Duodenal mucosa (tissue), 2 donors: ENCODE data around the gene GFOD1.
"Not testable (repeated sequence)": the region's sequence is repeated elsewhere in the genome, so short reads cannot be mapped to it uniquely, and the experiment has no call there.

Experiments
- H3K27ac ChIP-seq: one replicate; pipeline ENCODE4 v1.7.0; 2013; ENCODE audit warnings: low read depth, low read length
- H3K27me3 ChIP-seq, 2 donors: one replicate each; pipeline ENCODE4 v1.7.0; 2013; ENCODE audit warnings: low read length in 2 of 2, control low read depth in 1 of 2; ENCODE audit not compliant: insufficient read depth in 2 of 2, control insufficient read depth in 1 of 2
- H3K36me3 ChIP-seq, 2 donors: one replicate each; pipeline ENCODE4 v1.7.0; 2013; ENCODE audit warnings: low read length in 2 of 2, control low read depth in 1 of 2; ENCODE audit not compliant: insufficient read depth in 2 of 2, control insufficient read depth in 1 of 2
- H3K4me1 ChIP-seq, 2 donors: one replicate each; pipeline ENCODE4 v1.7.0; 2013; ENCODE audit warnings: low read length in 2 of 2, control low read depth in 1 of 2; ENCODE audit not compliant: insufficient read depth in 2 of 2, control insufficient read depth in 1 of 2
- H3K4me3 ChIP-seq, 2 donors: one replicate each; pipeline ENCODE4 v1.7.0; 2013; ENCODE audit warnings: low read length in 2 of 2, low read depth in 1 of 2
- H3K9ac ChIP-seq, 2 donors: one replicate each; pipeline ENCODE4 v1.7.0; 2013; ENCODE audit warnings: low read length in 2 of 2, low read depth in 1 of 2
- H3K9me3 ChIP-seq, 2 donors: one replicate each; pipeline ENCODE4 v1.7.0; 2013; ENCODE audit warnings: low read length in 2 of 2, control low read depth in 1 of 2; ENCODE audit not compliant: control insufficient read depth in 1 of 2

Gene GFOD1

GRCh38 chr6:13466304-13467215 is 20.8 kb downstream of the GFOD1 start:
- Histone ChIP-seq H3K27me3 (no peaks in the 10 kb centered on the region), H3K27ac (no peak overlapping the region), H3K4me1 (peaks cover 1 to 3% of the 10 kb centered on the region in 2 donors), H3K36me3 (no peaks in the 10 kb centered on the region), H3K9ac (no peak overlapping the region), H3K9me3 (no peaks in the 10 kb centered on the region), H3K4me3 (no peak overlapping the region)

- no peaks in the 10 kb centered on the region for H3K9me3 ChIP-seq
- peaks cover 3 to 6% of the 10 kb centered on the region in 2 donors for H3K4me1 ChIP-seq
- no peaks in the 10 kb centered on the region for H3K36me3 ChIP-seq
- H3K9ac ChIP-seq: no peak overlapping the region
- no peaks in the 10 kb centered on the region for H3K27me3 ChIP-seq
- H3K4me3 ChIP-seq: no peak overlapping the region
- H3K27ac ChIP-seq: no peak overlapping the region
Observed at GRCh38 chr6:13465734-13466133, 21.7 kb downstream of the GFOD1 start.

- Histone ChIP-seq H3K4me3 (no peak overlapping the region), H3K27me3 (no peaks in the 10 kb centered on the region), H3K9me3 (no peaks in the 10 kb centered on the region), H3K27ac (no peak overlapping the region), H3K36me3 (no peaks in the 10 kb centered on the region), H3K9ac (no peak overlapping the region), H3K4me1 (peaks cover 3 to 6% of the 10 kb centered on the region in 2 donors)
Observed at GRCh38 chr6:13463941-13464340, 23.5 kb downstream of the GFOD1 start.

GRCh38 chr6:13463328-13463717 is 24.1 kb downstream of the GFOD1 start:
- no peak overlapping the region for H3K27ac ChIP-seq
- no peak overlapping the region for H3K4me3 ChIP-seq
- H3K9me3 ChIP-seq: no peaks in the 10 kb centered on the region
- no peak overlapping the region for H3K9ac ChIP-seq
- peaks cover 3 to 6% of the 10 kb centered on the region in 2 donors for H3K4me1 ChIP-seq
- H3K36me3 ChIP-seq: no peaks in the 10 kb centered on the region
- no peaks in the 10 kb centered on the region for H3K27me3 ChIP-seq

- Histone ChIP-seq H3K36me3 (no peaks in the 10 kb centered on the region), H3K27ac (no peak overlapping the region), H3K4me1 (peaks cover 3 to 6% of the 10 kb centered on the region in 2 donors), H3K4me3 (no peak overlapping the region), H3K9me3 (no peaks in the 10 kb centered on the region), H3K27me3 (no peaks in the 10 kb centered on the region), H3K9ac (no peak overlapping the region)
Observed at GRCh38 chr6:13462458-13463327, 24.7 kb downstream of the GFOD1 start.

- H3K4me3 ChIP-seq: no peak overlapping the region
- no peaks in the 10 kb centered on the region for H3K36me3 ChIP-seq
- no peaks in the 10 kb centered on the region for H3K9me3 ChIP-seq
- peaks cover 3 to 6% of the 10 kb centered on the region in 2 donors for H3K4me1 ChIP-seq
- H3K27me3 ChIP-seq: no peaks in the 10 kb centered on the region
- H3K9ac ChIP-seq: no peak overlapping the region
- no peak overlapping the region for H3K27ac ChIP-seq
Observed at GRCh38 chr6:13461805-13462204, 25.6 kb downstream of the GFOD1 start.

GRCh38 chr6:13461307-13461706 is 26.1 kb downstream of the GFOD1 start:
- no peak overlapping the region for H3K4me3 ChIP-seq
- H3K36me3 ChIP-seq: no peaks in the 10 kb centered on the region
- no peaks in the 10 kb centered on the region for H3K9me3 ChIP-seq
- H3K27ac ChIP-seq: no peak overlapping the region
- peaks cover 0 to 6% of the 10 kb centered on the region in 2 donors for H3K4me1 ChIP-seq
- H3K27me3 ChIP-seq: no peaks in the 10 kb centered on the region
- no peak overlapping the region for H3K9ac ChIP-seq

GRCh38 chr6:13460289-13460688 is 27.1 kb downstream of the GFOD1 start:
- not testable (repeated sequence) for H3K4me3 ChIP-seq, H3K36me3 ChIP-seq, H3K4me1 ChIP-seq, H3K27me3 ChIP-seq, H3K27ac ChIP-seq, H3K9ac ChIP-seq, H3K9me3 ChIP-seq

GRCh38 chr6:13457577-13457976 is 29.8 kb downstream of the GFOD1 start:
- H3K27ac ChIP-seq: no peak overlapping the region
- H3K9me3 ChIP-seq: no peaks in the 10 kb centered on the region
- no peaks in the 10 kb centered on the region for H3K36me3 ChIP-seq
- H3K9ac ChIP-seq: no peak overlapping the region
- H3K4me1 ChIP-seq: peaks cover 9 to 24% of the 10 kb centered on the region in 2 donors
- no peak overlapping the region for H3K4me3 ChIP-seq
- H3K27me3 ChIP-seq: no peaks in the 10 kb centered on the region

- Histone ChIP-seq H3K27ac (no peak overlapping the region), H3K9ac (no peak overlapping the region), H3K4me1 (peaks cover 9 to 18% of the 10 kb centered on the region in 2 donors), H3K36me3 (no peaks in the 10 kb centered on the region), H3K4me3 (no peak overlapping the region), H3K9me3 (no peaks in the 10 kb centered on the region), H3K27me3 (no peaks in the 10 kb centered on the region)
Observed at GRCh38 chr6:13455552-13455966, 31.8 kb downstream of the GFOD1 start.
